Osteocyte (in vitro differentiated cells): ENCODE measurements around the gene NME7. TPM values are rescaled to one million over a fixed set of nuclear protein-coding genes. Genes with fewer than 3 reads are reported as not detected.
A peak's percentile ranks its signal among the peaks of the same experiment; 100 is the strongest.

Experiments used
- DNase-seq: peaks from one replicate; pipeline ENCODE4 v3.0.0; 2021; ENCODE audit warnings: mixed read lengths; ENCODE audit not compliant: unreplicated experiment; ENCODE audit errors: extremely low spot score
- H3K27ac Mint-ChIP-seq: one replicate; pipeline ENCODE4 v1.8.0; 2021; ENCODE audit warnings: mild to moderate bottlenecking, mixed read lengths; ENCODE audit not compliant: unreplicated experiment
- H3K27me3 Mint-ChIP-seq: one replicate; pipeline ENCODE4 v1.8.0; 2021; ENCODE audit warnings: mixed read lengths; ENCODE audit not compliant: unreplicated experiment
- H3K36me3 Mint-ChIP-seq: one replicate; pipeline ENCODE4 v1.8.0; 2021; ENCODE audit warnings: mixed read lengths; ENCODE audit not compliant: unreplicated experiment
- H3K4me1 Mint-ChIP-seq: one replicate; pipeline ENCODE4 v1.8.0; 2021; ENCODE audit warnings: mixed read lengths; ENCODE audit not compliant: unreplicated experiment
- H3K4me3 Mint-ChIP-seq: one replicate; pipeline ENCODE4 v1.8.0; 2021; ENCODE audit warnings: mild to moderate bottlenecking, moderate library complexity, mixed read lengths; ENCODE audit not compliant: unreplicated experiment
- H3K9me3 Mint-ChIP-seq: one replicate; pipeline ENCODE4 v1.8.0; 2021; ENCODE audit warnings: mixed read lengths; ENCODE audit not compliant: unreplicated experiment
- total RNA-seq: library from RNA; stranded (reverse); gene quantifications from 2 replicates; pipeline ENCODE4 v1.2.1, GENCODE V29; 2021
- TF ChIP-seq, protein P1 (sequence below): fragments of 200-600 bp; sonication (generic); IDR thresholded peaks from 2 replicates; pipeline ENCODE4 v1.5.0; 2021; ENCODE audit warnings: antibody characterized with exemption, mild to moderate bottlenecking, moderate library complexity

The NME7 gene
- total RNA-seq, 1 donor from 2014 or later = 20.5 TPM

DNA sequence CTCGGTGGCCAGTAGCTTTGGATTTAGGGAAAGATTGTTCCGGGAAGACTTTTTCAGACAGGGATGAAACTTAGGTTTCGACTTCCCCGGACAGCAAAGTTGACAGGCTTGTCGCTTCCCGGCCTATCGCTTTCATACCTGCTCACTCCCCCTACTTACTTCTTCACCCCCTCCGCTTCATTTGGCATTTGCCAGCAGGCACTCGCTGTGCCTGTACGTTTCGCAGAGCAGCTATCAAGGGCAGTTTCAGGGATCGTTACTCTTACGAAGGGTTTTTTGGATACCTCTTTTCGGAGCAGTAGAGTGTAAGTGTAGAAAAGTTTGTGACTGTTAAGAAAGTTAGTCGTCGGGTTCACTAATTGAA lies 791 bp upstream of the NME7 start:
- Mint-ChIP-seq H3K9me3 (no peaks in the 10 kb centered on the region), H3K4me3 (no peak overlapping the region), H3K27ac (no peak overlapping the region), H3K27me3 (no peaks in the 10 kb centered on the region), H3K4me1 (peaks cover 23% of the 10 kb centered on the region), H3K36me3 (peaks cover 14% of the 10 kb centered on the region)
- TF ChIP-seq, protein P1, sequence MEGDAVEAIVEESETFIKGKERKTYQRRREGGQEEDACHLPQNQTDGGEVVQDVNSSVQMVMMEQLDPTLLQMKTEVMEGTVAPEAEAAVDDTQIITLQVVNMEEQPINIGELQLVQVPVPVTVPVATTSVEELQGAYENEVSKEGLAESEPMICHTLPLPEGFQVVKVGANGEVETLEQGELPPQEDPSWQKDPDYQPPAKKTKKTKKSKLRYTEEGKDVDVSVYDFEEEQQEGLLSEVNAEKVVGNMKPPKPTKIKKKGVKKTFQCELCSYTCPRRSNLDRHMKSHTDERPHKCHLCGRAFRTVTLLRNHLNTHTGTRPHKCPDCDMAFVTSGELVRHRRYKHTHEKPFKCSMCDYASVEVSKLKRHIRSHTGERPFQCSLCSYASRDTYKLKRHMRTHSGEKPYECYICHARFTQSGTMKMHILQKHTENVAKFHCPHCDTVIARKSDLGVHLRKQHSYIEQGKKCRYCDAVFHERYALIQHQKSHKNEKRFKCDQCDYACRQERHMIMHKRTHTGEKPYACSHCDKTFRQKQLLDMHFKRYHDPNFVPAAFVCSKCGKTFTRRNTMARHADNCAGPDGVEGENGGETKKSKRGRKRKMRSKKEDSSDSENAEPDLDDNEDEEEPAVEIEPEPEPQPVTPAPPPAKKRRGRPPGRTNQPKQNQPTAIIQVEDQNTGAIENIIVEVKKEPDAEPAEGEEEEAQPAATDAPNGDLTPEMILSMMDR = no peak
- no peak for DNase-seq

DNA sequence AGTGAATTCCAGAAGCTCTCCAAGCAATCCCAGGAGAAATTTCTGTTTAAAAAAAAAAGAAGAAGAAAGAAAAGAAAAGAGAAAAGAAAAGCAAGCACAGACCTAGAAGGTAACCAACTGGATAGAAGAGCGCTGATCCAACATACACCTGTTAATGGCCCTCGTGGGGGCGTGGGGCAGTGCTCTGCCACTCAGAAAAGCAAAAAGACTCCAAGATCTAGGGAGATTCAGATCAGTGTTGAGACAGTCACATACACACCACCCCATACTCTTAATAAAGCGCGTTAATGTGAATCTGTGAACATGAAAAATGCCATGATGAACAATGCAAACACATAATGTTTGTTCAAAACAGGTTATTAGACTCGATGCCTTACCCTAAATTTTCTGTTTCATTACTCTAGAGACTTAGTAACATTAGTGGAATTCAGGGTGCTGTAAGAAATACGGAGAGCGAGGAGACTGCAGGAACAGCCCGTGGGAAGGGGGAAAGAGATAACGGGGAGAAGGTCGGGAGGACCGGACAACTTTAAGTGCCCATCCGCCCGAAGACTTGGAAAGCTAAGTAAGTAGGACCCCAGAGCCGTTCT lies 406 bp downstream of the NME7 start:
- peaks cover 11% of the 10 kb centered on the region for H3K36me3 Mint-ChIP-seq

DNA sequence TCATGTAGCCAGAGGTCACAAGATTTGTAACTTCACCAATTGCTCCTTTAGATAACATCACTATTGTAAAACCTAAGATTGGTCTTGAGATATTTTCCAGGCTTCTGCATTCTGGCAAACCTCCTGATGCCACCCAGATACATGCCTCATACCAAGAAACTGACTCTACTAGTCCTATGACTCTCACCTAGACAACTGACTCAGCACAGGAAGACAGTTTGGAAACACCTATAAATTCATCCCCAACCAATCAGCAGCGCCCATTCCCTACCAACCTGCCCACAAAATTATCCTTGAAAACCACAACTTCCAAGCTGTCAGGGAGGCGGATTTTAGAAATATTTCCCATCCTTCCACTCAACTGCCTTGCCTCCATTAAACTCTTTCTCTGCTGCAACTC lies 2.6 kb downstream of the NME7 start:
- H3K36me3 Mint-ChIP-seq = peaks cover 4% of the 10 kb centered on the region
- TF ChIP-seq, protein P1 = no peak
- H3K4me3 Mint-ChIP-seq = no peak overlapping the region
- H3K27me3 Mint-ChIP-seq = no peaks in the 10 kb centered on the region
- H3K4me1 Mint-ChIP-seq = peaks cover 28% of the 10 kb centered on the region
- no peak for DNase-seq
- H3K27ac Mint-ChIP-seq = no peak overlapping the region
- H3K9me3 Mint-ChIP-seq = no peaks in the 10 kb centered on the region

More for the DNA sequence above, 406 bp downstream of the NME7 start:
- Mint-ChIP-seq H3K27me3 (no peaks in the 10 kb centered on the region), H3K4me3 (no peak overlapping the region), H3K27ac (no peak overlapping the region), H3K4me1 (peaks cover 33% of the 10 kb centered on the region), H3K9me3 (no peaks in the 10 kb centered on the region)
- DNase-seq = no peak
- TF ChIP-seq, protein P1 = no peak

DNA sequence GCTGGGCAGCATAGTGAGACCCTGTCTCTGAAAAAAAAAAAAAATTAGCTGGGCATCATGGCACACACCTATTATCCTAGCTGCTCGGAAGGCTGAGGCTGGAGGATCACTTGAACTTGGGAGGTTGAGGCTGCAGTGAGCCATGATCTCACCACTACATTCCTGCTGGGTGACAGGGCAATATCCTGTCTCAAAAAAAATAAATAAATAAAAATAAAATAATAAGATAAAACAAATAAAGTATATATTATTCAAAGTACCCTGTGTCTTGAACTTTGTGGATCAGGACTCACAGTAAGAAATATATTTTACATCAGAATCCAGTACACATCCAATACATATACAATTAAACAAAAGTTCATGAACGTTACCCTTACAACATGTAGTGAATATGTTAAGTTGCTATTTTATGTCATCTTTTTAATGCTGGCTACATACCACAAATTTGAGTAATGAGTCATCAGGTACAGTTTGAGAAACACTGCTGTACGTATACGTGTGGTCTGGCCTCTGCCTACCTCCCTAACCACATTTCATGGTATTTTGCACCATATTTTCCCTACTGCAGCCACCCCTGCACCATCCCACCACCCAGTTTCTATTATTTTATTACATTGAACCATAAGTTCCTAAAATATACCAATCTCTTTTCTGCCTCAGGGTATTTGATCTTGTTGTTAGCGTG lies 4.4 kb downstream of the NME7 start:
- Mint-ChIP-seq H3K4me1 (peaks cover 18% of the 10 kb centered on the region), H3K4me3 (no peak overlapping the region), H3K9me3 (no peaks in the 10 kb centered on the region), H3K27me3 (no peaks in the 10 kb centered on the region), H3K36me3 (peaks cover 4% of the 10 kb centered on the region), H3K27ac (peak overlapping the region; percentile 76)
- DNase-seq = no peak
- TF ChIP-seq, protein P1 = no peak

DNA sequence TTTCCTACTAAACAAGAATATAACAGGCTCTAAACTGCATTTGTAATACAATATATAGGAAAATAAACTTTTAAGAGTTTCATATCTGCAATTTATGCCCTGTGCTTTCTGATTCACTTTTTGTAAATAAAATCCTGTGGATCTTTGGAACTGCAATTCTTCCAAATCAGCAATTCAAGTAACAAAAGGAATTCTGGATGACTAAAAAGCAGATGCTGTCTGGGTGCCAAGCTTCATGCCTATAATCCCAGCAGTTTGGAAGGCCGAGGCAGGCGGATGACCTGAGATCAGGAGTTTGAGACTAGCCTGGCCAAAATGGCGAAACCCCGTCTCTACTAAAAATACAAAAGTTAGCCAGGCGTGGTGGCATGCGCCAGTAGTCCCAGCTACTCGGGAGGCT lies 6.3 kb downstream of the NME7 start:
- H3K4me3 Mint-ChIP-seq = no peak overlapping the region
- peaks cover 18% of the 10 kb centered on the region for H3K4me1 Mint-ChIP-seq
- no peak overlapping the region for H3K27ac Mint-ChIP-seq
- H3K27me3 Mint-ChIP-seq = no peaks in the 10 kb centered on the region
- TF ChIP-seq, protein P1 = no peak
- H3K36me3 Mint-ChIP-seq = peaks cover 4% of the 10 kb centered on the region
- no peak for DNase-seq
- H3K9me3 Mint-ChIP-seq = no peaks in the 10 kb centered on the region
